ENCODE results near the gene BRCA1.

GRCh38 chr17:43040655-43041054 is 84.5 kb downstream of the BRCA1 start:
- TF ChIP-seq, protein P1, sequence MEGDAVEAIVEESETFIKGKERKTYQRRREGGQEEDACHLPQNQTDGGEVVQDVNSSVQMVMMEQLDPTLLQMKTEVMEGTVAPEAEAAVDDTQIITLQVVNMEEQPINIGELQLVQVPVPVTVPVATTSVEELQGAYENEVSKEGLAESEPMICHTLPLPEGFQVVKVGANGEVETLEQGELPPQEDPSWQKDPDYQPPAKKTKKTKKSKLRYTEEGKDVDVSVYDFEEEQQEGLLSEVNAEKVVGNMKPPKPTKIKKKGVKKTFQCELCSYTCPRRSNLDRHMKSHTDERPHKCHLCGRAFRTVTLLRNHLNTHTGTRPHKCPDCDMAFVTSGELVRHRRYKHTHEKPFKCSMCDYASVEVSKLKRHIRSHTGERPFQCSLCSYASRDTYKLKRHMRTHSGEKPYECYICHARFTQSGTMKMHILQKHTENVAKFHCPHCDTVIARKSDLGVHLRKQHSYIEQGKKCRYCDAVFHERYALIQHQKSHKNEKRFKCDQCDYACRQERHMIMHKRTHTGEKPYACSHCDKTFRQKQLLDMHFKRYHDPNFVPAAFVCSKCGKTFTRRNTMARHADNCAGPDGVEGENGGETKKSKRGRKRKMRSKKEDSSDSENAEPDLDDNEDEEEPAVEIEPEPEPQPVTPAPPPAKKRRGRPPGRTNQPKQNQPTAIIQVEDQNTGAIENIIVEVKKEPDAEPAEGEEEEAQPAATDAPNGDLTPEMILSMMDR (IDR thresholded peaks at IDR 0.05), result no peak
- TF ChIP-seq POLR2A (IDR thresholded peaks at IDR 0.05), result no peak

Data from uterus (tissue), 2 donors.